A549 treated with CORT108297 at 1 μM for 4 hours (cell line): ENCODE results near the gene FRAT2. TPM values are rescaled to one million over a fixed set of nuclear protein-coding genes. Genes with fewer than 3 reads are reported as not detected.

Experiments used
- total RNA-seq: library from RNA; stranded (reverse); fragments of 200-300 nt; extraction: Qiagen RNA extraction; gene quantifications from 5 replicates; pipeline ENCODE4 v1.2.3, GENCODE V29; 2022

The FRAT2 gene
- 5.4 to 8.7 TPM (median 7.7 TPM) in 5 replicates for total RNA-seq

GRCh38 chr10:97334370-97335175 lies at the start of gene FRAT2:
FRAT2 (minus strand) TSS chr10:97334729; CDS start chr10:97334572, 157 bp downstream.

GRCh38 chr10:97318772-97319651 lies 15.5 kb downstream of the FRAT2 start, which contains the start of gene FRAT1:
FRAT1 (plus strand) TSS chr10:97319271; CDS start chr10:97319454, 183 bp downstream.

GRCh38 chr10:97292097-97292861 lies 42.2 kb downstream of the FRAT2 start, which contains the start of gene ARHGAP19:
ARHGAP19 (minus strand) TSS chr10:97292637; CDS start chr10:97292627, 10 bp downstream.

Other genes with a start within 250 kb of the FRAT2 start
- gene SLIT1, start 148.8 kb downstream of the FRAT2 start, total RNA-seq, result 0.02 to 0.13 TPM (median 0.05 TPM) in 5 replicates
- 4.6 to 6.4 TPM (median 5.1 TPM) in 5 replicates for gene ARHGAP19, start 42.1 kb downstream of the FRAT2 start, total RNA-seq
- gene FRAT1, start 15.5 kb downstream of the FRAT2 start, total RNA-seq, result 0.77 to 2.3 TPM (median 1.8 TPM) in 5 replicates
- 54.9 to 69.0 TPM (median 58.8 TPM) in 5 replicates for gene RRP12, start 66.6 kb upstream of the FRAT2 start, total RNA-seq
- gene PGAM1, start 91.5 kb upstream of the FRAT2 start, total RNA-seq, result 579 to 644 TPM (median 626 TPM) in 5 replicates
- gene EXOSC1, start 111.3 kb upstream of the FRAT2 start, total RNA-seq, result 52.6 to 61.6 TPM (median 56.4 TPM) in 5 replicates
- gene ZDHHC16, start 111.4 kb upstream of the FRAT2 start, total RNA-seq, result 44.2 to 53.8 TPM (median 53.5 TPM) in 5 replicates
- 42.0 to 51.0 TPM (median 48.0 TPM) in 5 replicates for gene MMS19, start 163.7 kb upstream of the FRAT2 start, total RNA-seq
- 14.9 to 21.2 TPM (median 19.4 TPM) in 5 replicates for gene UBTD1, start 164.2 kb upstream of the FRAT2 start, total RNA-seq
- 3.6 to 6.0 TPM (median 4.7 TPM) in 5 replicates for gene ANKRD2, start 238.1 kb upstream of the FRAT2 start, total RNA-seq
- gene HOGA1, start 249.7 kb upstream of the FRAT2 start, total RNA-seq, result 0.76 to 1.8 TPM (median 1.1 TPM) in 5 replicates